Endometrial microvascular endothelial cells (primary cell): Measurements from ENCODE around the gene EVA1C. TPM values are rescaled to one million over a fixed set of nuclear protein-coding genes. Genes with fewer than 3 reads are reported as not detected.
"Not testable (repeated sequence)": the region's sequence is repeated elsewhere in the genome, so short reads cannot be mapped to it uniquely, and the experiment has no call there.

Experiments used
- in situ Hi-C: cut with HindIII; loops from 2 replicates; pipeline ENCODE4 v1.10.0; 2017; ENCODE audit warnings: low sequenced_read_pairs, low pct_unique_long_range_greater_than_20kb; ENCODE audit errors: inconsistent ontology term
- total RNA-seq: library from RNA; depleted of rRNA; stranded (reverse); fragments of >200 nt; gene quantifications from one replicate; pipeline ENCODE4 v1.2.3, GENCODE V29; 2015; ENCODE audit errors: inconsistent ontology term

The EVA1C gene
- total RNA-seq, 1 donor from 2014 or later: 30.9 TPM

DNA sequence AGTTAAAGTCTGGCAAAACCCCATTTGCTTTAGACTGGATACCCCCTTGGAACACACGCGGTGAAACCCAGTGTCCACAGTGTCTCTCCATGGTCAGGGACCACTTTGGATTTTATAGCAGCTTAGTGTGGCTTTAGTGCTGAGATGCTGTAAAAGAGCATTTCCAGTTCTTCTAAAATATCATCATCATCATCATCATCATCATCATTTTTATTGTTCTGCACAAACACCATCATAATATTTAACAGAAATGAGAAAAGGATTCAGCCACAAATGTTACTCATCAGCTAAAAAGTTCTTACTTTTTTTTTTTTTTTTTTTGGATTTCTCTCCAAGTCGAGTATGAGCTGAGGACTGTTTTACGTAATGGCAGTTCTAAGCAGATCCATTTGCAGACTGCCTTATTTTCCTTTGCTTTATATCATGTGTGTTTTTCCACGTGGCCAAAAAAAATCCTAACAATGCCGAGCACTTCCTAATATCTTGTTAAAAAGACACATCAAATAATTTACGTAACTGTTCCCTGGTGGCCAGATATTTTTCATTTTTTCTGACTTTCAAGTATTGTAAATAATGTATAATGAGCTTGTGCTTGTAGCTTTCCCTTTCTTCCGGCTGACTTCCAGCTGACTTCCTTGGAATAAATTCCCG is 62.8 kb downstream of the EVA1C start:
- in situ Hi-C loops: no loop called here

DNA sequence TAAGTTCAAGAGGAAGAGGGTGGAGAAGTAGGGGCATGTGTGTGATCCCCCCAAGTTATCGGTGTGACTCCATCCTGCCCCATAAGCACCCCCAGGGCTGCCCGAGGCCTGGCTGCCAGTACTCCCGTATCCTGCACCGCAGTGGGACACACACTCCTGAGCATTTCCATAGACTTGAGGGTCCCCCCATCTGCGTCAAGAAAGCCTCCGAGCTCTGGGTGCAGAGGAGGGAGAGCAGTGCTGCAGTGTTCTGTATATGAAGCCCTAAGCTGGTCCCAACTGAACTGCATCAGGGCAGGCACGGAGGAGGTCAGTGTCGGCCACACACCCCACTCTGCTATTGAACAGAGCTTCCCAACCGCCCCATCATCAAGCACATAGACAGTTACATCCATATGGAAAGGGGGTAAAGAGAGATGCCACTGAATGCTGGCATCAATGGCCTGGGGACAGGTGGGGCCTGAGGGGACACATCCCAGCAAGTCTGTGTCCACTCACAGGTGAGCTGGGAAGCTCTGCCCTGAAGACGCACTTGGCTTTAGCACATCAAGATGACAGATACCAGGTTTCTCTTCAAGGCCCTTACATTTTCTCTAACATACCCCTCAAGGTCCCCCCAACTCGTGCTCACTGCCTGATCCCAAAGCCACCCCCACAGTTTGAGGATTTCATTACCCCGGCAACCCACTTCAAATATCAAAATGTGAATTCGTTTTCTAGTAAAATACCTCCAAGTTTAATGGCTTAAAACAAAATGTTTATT is 64.3 kb downstream of the EVA1C start:
- in situ Hi-C loops: no loop called here

DNA sequence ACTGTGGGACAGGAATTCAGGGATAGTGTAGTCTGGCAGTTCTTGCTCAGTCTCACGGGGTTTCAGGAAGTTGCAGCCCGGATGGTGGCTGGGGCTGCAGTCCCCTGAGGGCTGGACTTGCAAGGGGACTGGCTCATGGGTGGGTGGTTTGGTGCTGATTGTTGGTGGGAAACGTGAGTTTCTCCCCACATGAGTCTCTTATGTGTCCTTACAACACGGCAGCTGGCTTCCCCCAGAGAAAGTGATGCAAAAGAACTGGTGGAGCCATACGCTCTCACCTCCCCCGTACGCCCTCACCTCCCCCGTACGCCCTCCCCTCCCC is 64.9 kb downstream of the EVA1C start:
- in situ Hi-C loops: no loop called here

DNA sequence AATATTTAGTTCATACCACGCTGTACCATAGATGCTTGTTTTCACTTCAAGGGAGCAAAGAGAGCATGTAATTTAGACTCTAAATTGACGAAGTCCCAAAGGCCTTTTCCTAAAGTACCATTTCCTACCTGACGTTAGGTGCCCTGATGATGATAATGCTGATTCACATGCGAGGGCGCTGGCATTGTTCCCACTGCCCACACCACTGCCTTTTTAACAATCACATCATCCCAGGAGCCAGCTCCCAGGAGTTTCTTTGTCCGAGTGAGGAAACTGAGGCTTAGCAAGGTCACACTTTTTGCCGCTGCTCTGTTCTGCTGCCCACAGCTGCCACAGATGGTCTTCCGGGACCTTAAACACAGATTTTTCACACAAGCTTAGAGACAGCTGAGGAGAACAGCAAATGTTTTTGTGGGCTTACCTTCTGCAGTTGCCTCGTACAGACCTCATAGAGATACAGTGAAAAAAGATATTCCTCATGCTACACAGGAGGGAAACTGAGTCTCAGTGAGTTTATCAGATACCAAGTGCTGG is 69.4 kb downstream of the EVA1C start:
- in situ Hi-C loops: no loop called here

DNA sequence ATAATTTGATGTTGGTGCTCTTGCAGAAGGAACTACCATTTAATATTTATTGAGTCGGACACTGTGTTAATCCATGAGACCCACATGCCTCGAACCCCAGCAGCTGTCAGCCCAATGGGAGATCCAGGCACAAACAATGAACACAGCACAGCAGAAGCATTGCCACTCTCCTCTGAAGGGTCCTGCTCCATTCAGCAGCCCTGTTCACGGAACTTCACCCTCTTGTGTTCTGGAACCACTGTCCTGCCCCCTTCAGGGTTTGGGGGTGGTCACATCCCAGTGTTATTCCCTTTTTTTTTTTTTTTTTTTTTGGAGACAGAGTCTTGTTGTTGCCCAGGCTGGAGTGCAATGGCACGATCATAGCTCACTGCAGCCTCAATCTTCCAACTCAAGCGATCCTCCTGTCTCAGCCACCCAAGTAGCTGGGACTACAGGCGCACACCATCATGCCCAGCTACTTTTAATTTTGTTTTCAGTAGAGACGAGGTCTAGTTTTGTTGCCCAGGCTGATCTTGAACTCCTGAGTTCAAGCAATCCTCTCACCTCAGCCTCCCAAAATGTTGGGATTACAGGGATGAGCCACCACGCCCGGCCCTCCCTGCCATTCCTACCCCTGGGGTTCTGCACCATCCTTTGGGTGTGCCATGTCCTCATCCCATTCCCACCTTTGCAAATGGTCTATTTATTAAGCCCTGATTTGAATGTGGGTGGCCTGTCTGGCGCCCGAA is 70.2 kb downstream of the EVA1C start:
- in situ Hi-C loops: no loop called here

- in situ Hi-C loops: no loop called here
Observed at GRCh38 chr21:32483293-32483595, 70.7 kb downstream of the EVA1C start.

- in situ Hi-C loops: no loop called here
Observed at GRCh38 chr21:32484706-32485380, 72.3 kb downstream of the EVA1C start.

DNA sequence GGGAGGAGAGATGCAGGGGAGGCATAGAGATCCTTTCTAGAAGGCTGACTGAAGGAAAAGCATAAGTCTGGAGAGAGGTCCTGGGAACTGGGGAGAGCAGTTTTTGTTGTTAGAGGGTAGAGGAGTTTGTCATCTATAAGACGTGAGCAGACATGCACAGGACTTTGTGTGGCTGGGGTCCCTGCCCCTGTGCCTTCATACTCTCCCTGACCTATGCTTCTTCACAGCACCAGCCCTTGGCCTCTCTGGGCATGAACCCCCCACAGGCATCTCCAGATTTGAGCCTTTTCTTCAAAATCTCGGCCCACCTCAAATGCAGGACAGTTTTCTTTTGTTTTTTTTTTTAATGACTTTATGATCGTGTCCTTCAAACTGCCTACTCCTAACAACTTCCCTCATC is 79.9 kb downstream of the EVA1C start:
- in situ Hi-C loops: no loop called here

DNA sequence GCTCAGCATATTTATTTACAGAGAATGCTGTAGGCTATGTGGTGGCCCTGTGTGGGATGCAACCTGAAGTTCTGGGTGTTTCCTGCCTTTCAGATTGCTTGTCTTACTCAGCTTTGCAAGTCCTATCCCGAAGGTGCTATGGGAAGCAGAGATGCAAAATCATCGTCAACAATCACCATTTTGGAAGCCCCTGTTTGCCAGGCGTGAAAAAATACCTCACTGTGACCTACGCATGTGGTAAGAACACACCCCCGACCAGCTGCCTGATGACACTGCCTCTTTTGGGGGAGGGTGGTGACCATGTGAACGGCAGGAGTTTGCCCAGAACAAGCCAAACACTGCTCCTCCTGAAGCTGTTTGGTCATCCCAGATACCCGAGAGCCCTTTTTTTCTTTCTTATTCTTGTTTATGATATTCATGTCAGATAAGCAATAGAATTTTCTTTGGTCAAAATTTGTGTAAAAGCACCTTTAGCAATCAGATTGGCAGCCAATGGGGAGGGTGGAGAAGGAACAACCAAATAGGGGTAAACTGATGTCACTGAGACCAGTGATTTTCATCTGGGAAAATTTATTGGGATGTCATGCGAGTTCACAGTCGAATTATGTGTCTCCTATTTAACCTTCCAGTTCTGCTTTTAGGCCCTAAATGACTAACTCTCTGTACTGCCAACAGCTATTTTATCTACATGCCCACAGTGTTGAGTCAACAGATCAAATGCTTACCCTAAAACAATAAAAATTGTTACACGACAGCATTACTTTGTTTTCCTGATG is 82.6 kb downstream of the EVA1C start:
- in situ Hi-C loops: no loop called here

DNA sequence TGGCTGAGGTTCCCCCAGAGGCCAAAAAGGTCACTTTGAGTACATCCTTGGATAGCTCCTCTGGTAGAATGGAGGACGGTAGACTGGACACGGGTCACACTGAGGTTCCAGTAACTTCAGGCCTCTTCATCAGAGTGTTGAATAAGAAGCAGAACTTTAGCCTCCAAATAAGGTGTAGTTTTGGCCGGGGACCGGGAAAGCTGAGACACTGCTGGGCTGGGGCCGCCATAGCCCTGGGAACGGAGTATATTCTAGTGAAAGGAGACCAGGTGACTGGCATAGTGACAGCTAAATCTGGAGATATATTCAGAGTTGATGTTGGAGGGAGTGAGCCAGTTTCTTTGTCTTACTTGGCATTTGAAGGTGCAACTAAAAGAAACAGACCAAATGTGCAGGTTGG is 84.1 kb downstream of the EVA1C start:
- in situ Hi-C loops: no loop called here

DNA sequence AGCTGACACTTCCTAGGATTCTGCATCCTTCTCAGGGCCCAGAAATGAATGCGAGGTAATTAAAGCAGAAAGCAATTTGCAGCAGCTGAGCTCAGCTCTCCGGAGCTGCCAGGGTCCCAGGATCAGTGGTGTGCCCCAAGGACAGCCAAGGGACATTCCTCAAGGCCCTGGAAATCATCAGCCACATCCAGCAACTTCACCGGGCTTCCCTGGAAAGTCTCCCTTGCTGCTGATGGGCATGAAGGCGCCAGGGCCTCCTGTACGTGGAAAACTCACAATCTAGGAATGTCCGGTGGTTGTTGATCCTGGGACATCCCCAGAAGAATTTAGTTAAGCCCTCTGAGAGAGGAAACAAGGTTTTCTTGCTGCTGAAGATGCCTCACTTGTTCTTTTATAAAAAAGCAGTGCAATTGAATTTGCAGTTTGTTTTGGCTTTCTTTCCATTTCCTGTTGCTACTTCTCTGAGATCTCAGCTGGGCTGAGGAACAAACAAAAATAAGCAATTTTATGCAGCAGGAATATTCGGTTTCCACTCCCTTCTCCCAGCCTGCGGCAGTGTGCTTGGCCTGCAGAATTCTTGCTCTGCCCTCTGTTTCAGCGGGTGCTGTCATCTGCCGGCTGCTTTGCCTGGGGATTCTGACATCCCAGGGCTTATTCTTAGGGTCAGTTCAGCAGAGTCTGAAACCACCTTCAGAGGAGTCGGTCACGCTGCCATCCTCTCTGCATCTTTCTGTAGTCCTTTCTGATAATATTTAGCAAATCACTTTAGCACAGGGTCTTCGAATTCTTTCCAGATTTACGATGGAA is 86.9 kb downstream of the EVA1C start:
- in situ Hi-C loops: no loop called here

DNA sequence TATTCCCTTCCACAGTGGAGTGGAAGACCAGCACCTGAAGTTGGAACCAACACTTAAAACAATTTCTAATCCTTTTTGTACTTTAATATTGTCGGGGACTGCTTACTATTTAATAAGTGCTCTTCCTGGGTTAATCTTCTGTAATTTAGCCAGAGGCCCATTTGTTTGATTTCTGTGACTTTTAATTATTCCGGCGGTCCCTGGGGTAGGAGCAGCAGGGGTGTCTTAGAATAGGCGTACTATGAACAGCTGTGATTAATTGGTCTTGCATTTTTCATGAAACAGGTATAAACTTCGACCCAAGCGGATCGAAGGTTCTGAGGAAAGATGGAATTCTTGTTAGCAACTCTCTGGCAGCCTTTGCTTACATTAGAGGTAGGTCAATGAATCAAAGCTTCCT is 91.1 kb downstream of the EVA1C start:
- in situ Hi-C loops: not testable (repeated sequence)

- in situ Hi-C loops: not testable (repeated sequence)
Observed at GRCh38 chr21:32505767-32506166, 93.3 kb downstream of the EVA1C start.

GRCh38 chr21:32506411-32506965 is 94.0 kb downstream of the EVA1C start:
- in situ Hi-C loops: not testable (repeated sequence)

DNA sequence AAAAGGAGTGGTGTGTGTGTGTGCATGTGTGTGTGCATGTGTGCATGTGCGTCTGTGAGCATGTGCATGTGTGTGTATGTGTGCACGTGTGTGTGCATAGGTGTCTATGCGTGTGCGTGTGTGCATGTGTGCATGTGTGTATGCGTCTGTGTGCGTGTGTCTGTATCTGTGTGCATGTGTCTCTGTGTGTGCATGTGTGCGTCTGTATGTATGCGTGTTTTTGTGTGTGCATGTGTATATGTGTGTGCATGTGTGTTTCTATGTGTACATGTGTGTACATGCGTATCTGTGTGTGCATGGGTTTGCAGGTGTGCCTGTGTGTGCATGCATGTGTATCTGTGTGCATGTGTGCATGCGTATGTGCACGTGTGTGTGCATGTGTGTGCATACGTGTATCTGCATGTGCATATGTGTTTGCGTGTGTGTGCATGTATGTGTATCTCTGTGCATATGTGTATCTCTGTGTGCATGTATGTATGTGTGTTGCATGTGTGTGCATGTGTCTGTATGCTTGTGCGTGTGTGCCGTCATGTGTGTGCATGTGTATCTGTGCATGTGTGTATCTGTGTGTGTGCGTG is 94.9 kb downstream of the EVA1C start:
- in situ Hi-C loops: no loop called here

GRCh38 chr21:32508036-32508435 is 95.5 kb downstream of the EVA1C start:
- in situ Hi-C loops: not testable (repeated sequence)

GRCh38 chr21:32508558-32508957 is 96.1 kb downstream of the EVA1C start:
- in situ Hi-C loops: no loop called here
